Measurements from ENCODE around the gene GOLGA8K. TPM values are rescaled to one million over a fixed set of nuclear protein-coding genes. Genes with fewer than 3 reads are reported as not detected.
"Not testable (repeated sequence)": the region's sequence is repeated elsewhere in the genome, so short reads cannot be mapped to it uniquely, and the experiment has no call there.

The GOLGA8K gene
- polyA plus RNA-seq, 3 donors: 3.2 TPM; not detected in 2

DNA sequence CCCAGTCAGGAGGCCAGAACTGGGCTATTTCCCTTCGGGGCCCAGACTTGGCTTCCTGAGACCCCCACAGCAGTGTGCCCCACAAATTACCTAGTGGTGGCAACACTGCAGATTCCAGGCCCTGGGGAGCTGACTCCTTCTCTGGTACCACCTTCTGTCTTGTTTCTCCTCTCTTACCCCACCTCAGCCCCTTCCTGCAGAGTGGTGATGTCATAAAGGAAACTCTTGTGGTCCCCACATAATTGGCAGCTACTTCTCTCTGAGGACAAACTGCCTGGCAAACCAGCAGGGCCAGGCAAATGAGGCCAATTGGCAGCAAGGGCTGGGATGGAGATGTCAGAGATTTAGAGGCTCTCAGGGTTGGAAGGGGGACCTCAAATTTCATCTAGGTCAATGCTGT lies 44.6 kb downstream of the GOLGA8K start:
- H3K4me1 Mint-ChIP-seq; H3K4me3 Mint-ChIP-seq; H3K27me3 Mint-ChIP-seq (ENCODE audit: low read depth in 3 of 3); intact Hi-C loops (cut with micrococcal nuclease); H3K27ac Mint-ChIP-seq; H3K4me3 ChIP-seq (replicated peaks in 1 of 3; ENCODE audit: low read depth in 2 of 3, low read length in 3 of 3); H4K20me1 ChIP-seq (ENCODE audit: insufficient read depth, low read length); H3K27me3 ChIP-seq (ENCODE audit: control insufficient read depth in 2 of 2, insufficient read depth in 2 of 2, low read length in 2 of 2); H3K4me2 ChIP-seq (replicated peaks; ENCODE audit: extremely low read depth, low read length, poor library complexity, severe bottlenecking); H2AFZ ChIP-seq (ENCODE audit: insufficient read depth, low read depth, low read length, poor library complexity, severe bottlenecking); H3K27ac ChIP-seq (ENCODE audit: low read depth in 1 of 2, low read length in 2 of 2); H3K9ac ChIP-seq (ENCODE audit: insufficient read depth, low read length, poor library complexity, severe bottlenecking); DNase-seq; H3K9me3 Mint-ChIP-seq; H3K79me2 ChIP-seq (ENCODE audit: insufficient read depth, low read length); H3K4me1 ChIP-seq (ENCODE audit: control insufficient read depth in 1 of 2, insufficient read depth in 2 of 2, low read length in 2 of 2); H3K36me3 ChIP-seq (replicated peaks in 1 of 2; ENCODE audit: control insufficient read depth in 1 of 2, insufficient read depth in 2 of 2, low read length in 2 of 2); H3K9me3 ChIP-seq (replicated peaks in 1 of 2; ENCODE audit: control insufficient read depth in 1 of 2, insufficient read depth in 1 of 2, low read length in 2 of 2); H3K36me3 Mint-ChIP-seq: not testable (repeated sequence)
- WGBS (ENCODE audit: insufficient coverage): no CpG with 5 or more reads among the region's 1 CpG

DNA sequence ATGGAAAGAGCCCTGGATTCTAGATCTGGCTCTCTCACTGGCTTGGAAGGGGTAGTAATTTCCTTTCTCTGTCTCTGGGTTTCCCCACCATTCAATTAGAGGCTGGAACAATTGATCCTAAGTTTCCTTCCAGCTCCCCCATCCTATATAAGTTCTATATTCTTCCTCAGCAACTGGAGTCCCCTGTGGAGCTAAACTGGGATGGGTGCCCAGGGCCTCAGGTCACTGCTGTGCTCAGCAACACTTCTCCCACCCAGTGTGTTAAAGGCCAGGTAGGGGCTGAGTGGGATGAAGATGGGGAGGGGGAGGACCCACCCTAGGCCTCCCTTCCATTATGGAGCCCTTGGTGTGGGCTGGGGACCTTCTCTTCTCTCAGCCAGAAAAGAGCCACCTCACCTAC lies 46.2 kb downstream of the GOLGA8K start:
- H4K20me1 ChIP-seq (ENCODE audit: insufficient read depth, low read length); DNase-seq; H3K9me3 ChIP-seq (replicated peaks in 1 of 2; ENCODE audit: control insufficient read depth in 1 of 2, insufficient read depth in 1 of 2, low read length in 2 of 2); H3K4me1 ChIP-seq (ENCODE audit: control insufficient read depth in 1 of 2, insufficient read depth in 2 of 2, low read length in 2 of 2); H3K79me2 ChIP-seq (ENCODE audit: insufficient read depth, low read length); H3K27ac Mint-ChIP-seq; H3K4me1 Mint-ChIP-seq; H3K9ac ChIP-seq (ENCODE audit: insufficient read depth, low read length, poor library complexity, severe bottlenecking); H2AFZ ChIP-seq (ENCODE audit: insufficient read depth, low read depth, low read length, poor library complexity, severe bottlenecking); H3K4me2 ChIP-seq (replicated peaks; ENCODE audit: extremely low read depth, low read length, poor library complexity, severe bottlenecking); H3K27me3 ChIP-seq (ENCODE audit: control insufficient read depth in 2 of 2, insufficient read depth in 2 of 2, low read length in 2 of 2); H3K27me3 Mint-ChIP-seq (ENCODE audit: low read depth in 3 of 3); H3K27ac ChIP-seq (ENCODE audit: low read depth in 1 of 2, low read length in 2 of 2); H3K9me3 Mint-ChIP-seq; H3K36me3 ChIP-seq (replicated peaks in 1 of 2; ENCODE audit: control insufficient read depth in 1 of 2, insufficient read depth in 2 of 2, low read length in 2 of 2); H3K36me3 Mint-ChIP-seq; H3K4me3 ChIP-seq (replicated peaks in 1 of 3; ENCODE audit: low read depth in 2 of 3, low read length in 3 of 3); intact Hi-C loops (cut with micrococcal nuclease); H3K4me3 Mint-ChIP-seq: not testable (repeated sequence)

DNA sequence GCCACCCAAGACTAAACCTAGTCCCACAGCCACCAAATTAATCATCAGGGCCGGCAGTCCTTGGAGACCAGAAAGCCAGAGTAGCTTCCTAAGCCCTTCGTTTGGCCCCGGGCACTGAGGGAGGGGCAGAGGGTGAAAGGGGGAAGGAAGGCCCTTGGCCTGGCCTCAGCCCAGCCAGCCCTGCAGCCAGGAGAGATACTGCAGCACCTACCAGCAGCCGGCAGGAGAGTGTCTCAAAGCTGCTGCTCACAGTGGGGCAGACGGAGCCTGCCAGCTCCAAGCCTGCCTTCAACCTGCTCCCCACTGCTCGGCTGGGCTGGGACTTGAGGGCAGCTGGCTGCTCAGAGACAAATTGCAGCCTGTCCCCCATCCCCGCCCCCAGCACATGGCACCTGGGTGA lies 50.3 kb downstream of the GOLGA8K start:
- H3K9ac ChIP-seq (ENCODE audit: insufficient read depth, low read length, poor library complexity, severe bottlenecking); H3K4me1 Mint-ChIP-seq; H2AFZ ChIP-seq (ENCODE audit: insufficient read depth, low read depth, low read length, poor library complexity, severe bottlenecking); H3K27ac Mint-ChIP-seq; H3K36me3 Mint-ChIP-seq; H3K4me3 ChIP-seq (replicated peaks in 1 of 3; ENCODE audit: low read depth in 2 of 3, low read length in 3 of 3); DNase-seq; H3K4me3 Mint-ChIP-seq; H3K27me3 ChIP-seq (ENCODE audit: control insufficient read depth in 2 of 2, insufficient read depth in 2 of 2, low read length in 2 of 2); H3K9me3 ChIP-seq (replicated peaks in 1 of 2; ENCODE audit: control insufficient read depth in 1 of 2, insufficient read depth in 1 of 2, low read length in 2 of 2); H3K27me3 Mint-ChIP-seq (ENCODE audit: low read depth in 3 of 3); intact Hi-C loops (cut with micrococcal nuclease); H3K4me1 ChIP-seq (ENCODE audit: control insufficient read depth in 1 of 2, insufficient read depth in 2 of 2, low read length in 2 of 2); H3K27ac ChIP-seq (ENCODE audit: low read depth in 1 of 2, low read length in 2 of 2); H3K4me2 ChIP-seq (replicated peaks; ENCODE audit: extremely low read depth, low read length, poor library complexity, severe bottlenecking); H4K20me1 ChIP-seq (ENCODE audit: insufficient read depth, low read length); H3K9me3 Mint-ChIP-seq; H3K36me3 ChIP-seq (replicated peaks in 1 of 2; ENCODE audit: control insufficient read depth in 1 of 2, insufficient read depth in 2 of 2, low read length in 2 of 2); H3K79me2 ChIP-seq (ENCODE audit: insufficient read depth, low read length): not testable (repeated sequence)
- WGBS (ENCODE audit: insufficient coverage): no CpG with 5 or more reads among the region's 7 CpGs

DNA sequence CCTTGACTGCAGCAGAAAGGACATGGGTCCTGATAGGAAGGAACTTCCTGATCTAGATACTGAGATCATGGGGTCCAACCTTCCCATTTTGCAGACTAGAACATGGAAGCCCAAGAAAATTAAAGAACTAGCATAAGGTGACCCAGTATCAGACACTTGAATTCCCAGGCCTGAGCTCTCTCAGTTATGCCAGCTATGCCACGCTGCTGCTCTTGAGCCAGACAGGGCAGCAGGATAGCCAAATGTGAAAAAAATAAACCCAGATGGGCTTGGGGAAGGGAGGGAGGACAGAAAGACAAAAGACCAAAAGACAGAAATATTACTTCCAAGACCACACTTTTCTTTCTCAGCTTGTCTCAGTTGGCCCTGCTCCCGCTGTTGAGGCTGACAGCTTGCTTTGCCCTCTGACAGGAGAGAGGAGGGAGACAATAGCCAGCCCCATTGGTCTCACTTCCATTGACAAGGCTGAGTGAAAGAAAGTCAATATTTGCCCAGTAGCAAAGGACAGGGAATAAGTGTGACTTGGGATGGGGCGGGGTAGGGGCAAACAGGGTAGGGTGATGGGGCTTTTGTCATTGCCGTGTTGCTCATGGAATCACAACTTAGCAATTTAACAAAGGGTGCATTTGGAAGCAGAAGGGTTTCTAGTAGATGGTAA lies 52.4 kb downstream of the GOLGA8K start:
- no CpG with 5 or more reads among the region's 4 CpGs for WGBS (ENCODE audit: insufficient coverage)
- H3K27me3 ChIP-seq (ENCODE audit: control insufficient read depth in 2 of 2, insufficient read depth in 2 of 2, low read length in 2 of 2); H3K9ac ChIP-seq (ENCODE audit: insufficient read depth, low read length, poor library complexity, severe bottlenecking); H3K9me3 ChIP-seq (replicated peaks in 1 of 2; ENCODE audit: control insufficient read depth in 1 of 2, insufficient read depth in 1 of 2, low read length in 2 of 2); H3K4me1 ChIP-seq (ENCODE audit: control insufficient read depth in 1 of 2, insufficient read depth in 2 of 2, low read length in 2 of 2); H3K9me3 Mint-ChIP-seq; H2AFZ ChIP-seq (ENCODE audit: insufficient read depth, low read depth, low read length, poor library complexity, severe bottlenecking); H3K27me3 Mint-ChIP-seq (ENCODE audit: low read depth in 3 of 3); H3K4me1 Mint-ChIP-seq; H3K4me2 ChIP-seq (replicated peaks; ENCODE audit: extremely low read depth, low read length, poor library complexity, severe bottlenecking); H3K4me3 Mint-ChIP-seq; H3K4me3 ChIP-seq (replicated peaks in 1 of 3; ENCODE audit: low read depth in 2 of 3, low read length in 3 of 3); H4K20me1 ChIP-seq (ENCODE audit: insufficient read depth, low read length); H3K27ac ChIP-seq (ENCODE audit: low read depth in 1 of 2, low read length in 2 of 2); intact Hi-C loops (cut with micrococcal nuclease); H3K79me2 ChIP-seq (ENCODE audit: insufficient read depth, low read length); H3K36me3 ChIP-seq (replicated peaks in 1 of 2; ENCODE audit: control insufficient read depth in 1 of 2, insufficient read depth in 2 of 2, low read length in 2 of 2); DNase-seq; H3K27ac Mint-ChIP-seq; H3K36me3 Mint-ChIP-seq: not testable (repeated sequence)

Measured in CD14-positive monocyte (primary cell).